HepG2 (cell line): ENCODE measurements around the gene CYSRT1. TPM values are rescaled to one million over a fixed set of nuclear protein-coding genes. Genes with fewer than 3 reads are reported as not detected.

Experiments used
- AHR ChIP-seq: IDR thresholded peaks from 2 replicates; pipeline ENCODE4 v1.6.1; 2018; ENCODE audit warnings: missing genetic modification reagents, missing compliant biosample characterization
- CREM ChIP-seq, 2 experiments: sonication (generic) in 1 of 2; formaldehyde crosslinking in 1 of 2; IDR thresholded peaks; 2 replicates each; pipeline versions ENCODE4 v1.4.0 to v1.6.1; 2016 to 2020; ENCODE audit warnings: antibody characterized with exemption in 1 of 2, mild to moderate bottlenecking in 1 of 2, missing genetic modification reagents in 1 of 2
- FIP1L1 ChIP-seq: fragments of 200-400 bp; formaldehyde crosslinking; IDR thresholded peaks from 2 replicates; pipeline ENCODE4 v1.6.1; 2018; ENCODE audit warnings: low read depth, mild to moderate bottlenecking, low read length, moderate library complexity, borderline replicate concordance; ENCODE audit not compliant: insufficient read depth
- HDAC1 ChIP-seq: sonication (generic); formaldehyde crosslinking; IDR thresholded peaks from 2 replicates; pipeline ENCODE4 v1.5.1; 2020; ENCODE audit warnings: mild to moderate bottlenecking, missing genetic modification reagents
- PITX1 ChIP-seq: sonication (generic); formaldehyde crosslinking; IDR thresholded peaks from 2 replicates; pipeline ENCODE4 v1.5.1; 2020; ENCODE audit warnings: mild to moderate bottlenecking, missing genetic modification reagents
- REPIN1 ChIP-seq: sonication (generic); formaldehyde crosslinking; IDR thresholded peaks from 2 replicates; pipeline ENCODE4 v1.8.0; 2022; ENCODE audit warnings: missing genetic modification reagents, low read depth, mild to moderate bottlenecking, borderline replicate concordance
- SNAPC5 ChIP-seq: sonication (generic); formaldehyde crosslinking; IDR thresholded peaks from 2 replicates; pipeline ENCODE4 v1.8.1; 2023; ENCODE audit warnings: mild to moderate bottlenecking, missing genetic modification reagents, borderline replicate concordance
- STAT5B ChIP-seq: sonication (generic); formaldehyde crosslinking; IDR thresholded peaks from 2 replicates; pipeline ENCODE4 v1.4.0; 2020; ENCODE audit warnings: missing genetic modification reagents
- TEAD3 ChIP-seq: optimal IDR thresholded peaks from 2 replicates; pipeline ENCODE3; 2016; ENCODE audit warnings: borderline replicate concordance
- YY1 ChIP-seq: IDR thresholded peaks from 2 replicates; pipeline ENCODE4 v1.6.1; 2011; ENCODE audit warnings: low read length, low read depth, moderate library complexity, mild to moderate bottlenecking; ENCODE audit not compliant: insufficient read depth, insufficient replicate concordance
- ZBTB7A ChIP-seq: sonication (generic); formaldehyde crosslinking; IDR thresholded peaks from 2 replicates; pipeline ENCODE4 v1.8.0; 2022; ENCODE audit warnings: mild to moderate bottlenecking, missing genetic modification reagents
- ZFX ChIP-seq: sonication (generic); formaldehyde crosslinking; IDR thresholded peaks from 2 replicates; pipeline ENCODE4 v1.4.0; 2020; ENCODE audit warnings: mild to moderate bottlenecking, low read depth, missing genetic modification reagents, moderate library complexity
- ZNF224 ChIP-seq: sonication (generic); formaldehyde crosslinking; IDR thresholded peaks from 2 replicates; pipeline ENCODE4 v1.5.0; 2020; ENCODE audit warnings: mild to moderate bottlenecking, missing genetic modification reagents
- ZNF230 ChIP-seq: sonication (generic); formaldehyde crosslinking; IDR thresholded peaks from 2 replicates; pipeline ENCODE4 v1.4.0; 2020; ENCODE audit warnings: mild to moderate bottlenecking, missing genetic modification reagents
- ZNF33A ChIP-seq: sonication (generic); formaldehyde crosslinking; IDR thresholded peaks from 2 replicates; pipeline ENCODE4 v1.5.1; 2020; ENCODE audit warnings: missing genetic modification reagents, mild to moderate bottlenecking, moderate library complexity, borderline replicate concordance
- ZNF431 ChIP-seq: sonication (generic); formaldehyde crosslinking; IDR thresholded peaks from 2 replicates; pipeline ENCODE4 v1.9.0; 2022; ENCODE audit warnings: missing genetic modification reagents, low read depth, mild to moderate bottlenecking, borderline replicate concordance
- ZNF446 ChIP-seq: sonication (generic); formaldehyde crosslinking; IDR thresholded peaks from 2 replicates; pipeline ENCODE4 v1.5.0; 2020; ENCODE audit warnings: mild to moderate bottlenecking, missing genetic modification reagents
- ZNF607 ChIP-seq: sonication (generic); formaldehyde crosslinking; IDR thresholded peaks from 2 replicates; pipeline ENCODE4 v1.5.1; 2020; ENCODE audit warnings: missing genetic modification reagents, mild to moderate bottlenecking, borderline replicate concordance
- ZNF770 ChIP-seq: sonication (generic); formaldehyde crosslinking; IDR thresholded peaks from 2 replicates; pipeline ENCODE4 v1.5.0; 2020; ENCODE audit warnings: mild to moderate bottlenecking, missing genetic modification reagents
- ZNF784 ChIP-seq: sonication (generic); formaldehyde crosslinking; IDR thresholded peaks from 2 replicates; pipeline ENCODE4 v1.5.1; 2020; ENCODE audit warnings: missing genetic modification reagents, mild to moderate bottlenecking, borderline replicate concordance
- ZNF883 ChIP-seq: sonication (generic); formaldehyde crosslinking; IDR thresholded peaks from 2 replicates; pipeline ENCODE4 v1.5.1; 2020; ENCODE audit warnings: mild to moderate bottlenecking, missing genetic modification reagents; ENCODE audit errors: not compliant biosample characterization
- polyA plus RNA-seq, 8 experiments: library from polyadenylated mRNA; depleted of rRNA in 3 of 8; stranded (reverse) in 7 of 8; unstranded in 1 of 8; fragments of >200 nt; fragmentation: Illumina TruSeq in 4 of 8; extraction: Trizol in 4 of 8; gene quantifications; 2 replicates each; pipeline versions ENCODE4 v1.2.1 to v1.2.3, GENCODE V29; 2011 to 2016; ENCODE audit warnings: low read depth in 4 of 8, missing spikeins in 1 of 8, mixed read lengths in 1 of 8; ENCODE audit not compliant: insufficient read depth in 1 of 8
- total RNA-seq, 5 experiments: library from RNA; depleted of rRNA; stranded (reverse); fragments of >200 nt; fragmentation: Illumina TruSeq; extraction: Trizol; gene quantifications; 2 replicates each; pipeline ENCODE4 v1.2.3, GENCODE V29; 2016; ENCODE audit warnings: low read depth in 1 of 5

CYSRT1 gene
- total and polyA plus RNA-seq, 2 of the 13 experiments (the other 11 are each of a cell fraction or from before 2014, with no cell fraction given), result 1.5 to 2.1 TPM

- TF ChIP-seq ZNF784 (CRISPR knock-in tag), result peak; percentile 60; the same call in 1 of the 2 replicates
- no peak for TF ChIP-seq ZNF230 (CRISPR knock-in tag)
- TF ChIP-seq ZNF883, result peak; percentile 10
- peak; percentile 20; the same call in 1 of the 2 replicates for TF ChIP-seq CREM (IDR thresholded peaks at IDR 0.05)
- TF ChIP-seq CREM (CRISPR knock-in tag; IDR thresholded peaks at IDR 0.05), result no peak
- no peak for TF ChIP-seq SNAPC5
- TF ChIP-seq ZNF224 (CRISPR knock-in tag), result 0 out of 2 replicates have a peak, but pooled peaks have one; percentile 33
- 0 out of 2 replicates have a peak, but pooled peaks have one; percentile 20 for TF ChIP-seq ZNF431 (CRISPR knock-in tag)
- TF ChIP-seq ZNF770 (CRISPR knock-in tag), result 0 out of 2 replicates have a peak, but pooled peaks have one; percentile 16
- peak; percentile 69 for TF ChIP-seq YY1
- TF ChIP-seq TEAD3, result peak; percentile 55
- peak; percentile 26; the same call in 1 of the 2 replicates for TF ChIP-seq PITX1 (CRISPR knock-in tag)
- peak; percentile 37; the same call in 1 of the 2 replicates for TF ChIP-seq ZBTB7A (CRISPR knock-in tag)
- peak; percentile 63; the same call in 1 of the 2 replicates for TF ChIP-seq ZNF607
- TF ChIP-seq FIP1L1, result no peak
- TF ChIP-seq ZFX (CRISPR knock-in tag), result peak; percentile 65
- TF ChIP-seq STAT5B, result no peak
- 0 out of 2 replicates have a peak, but pooled peaks have one; percentile 21 for TF ChIP-seq ZNF446
- no peak for TF ChIP-seq ZNF33A
- peak; percentile 20; the same call in 1 of the 2 replicates for TF ChIP-seq REPIN1
- no peak for TF ChIP-seq AHR (CRISPR knock-in tag)
- TF ChIP-seq HDAC1 (CRISPR knock-in tag), result peak; percentile 12; the same call in 1 of the 2 replicates
These were observed 7.4 kb upstream of the CYSRT1 start (continued) for GRCh38 chr9:137217276-137218211.
